ENCODE data around the gene TSSK3. TPM values are rescaled to one million over a fixed set of nuclear protein-coding genes. Genes with fewer than 3 reads are reported as not detected.

TSSK3 gene
- polyA plus RNA-seq, 1 donor (not counting 4 experiments of a cell fraction or from before 2014, with no cell fraction given): 0.14 TPM

DNA sequence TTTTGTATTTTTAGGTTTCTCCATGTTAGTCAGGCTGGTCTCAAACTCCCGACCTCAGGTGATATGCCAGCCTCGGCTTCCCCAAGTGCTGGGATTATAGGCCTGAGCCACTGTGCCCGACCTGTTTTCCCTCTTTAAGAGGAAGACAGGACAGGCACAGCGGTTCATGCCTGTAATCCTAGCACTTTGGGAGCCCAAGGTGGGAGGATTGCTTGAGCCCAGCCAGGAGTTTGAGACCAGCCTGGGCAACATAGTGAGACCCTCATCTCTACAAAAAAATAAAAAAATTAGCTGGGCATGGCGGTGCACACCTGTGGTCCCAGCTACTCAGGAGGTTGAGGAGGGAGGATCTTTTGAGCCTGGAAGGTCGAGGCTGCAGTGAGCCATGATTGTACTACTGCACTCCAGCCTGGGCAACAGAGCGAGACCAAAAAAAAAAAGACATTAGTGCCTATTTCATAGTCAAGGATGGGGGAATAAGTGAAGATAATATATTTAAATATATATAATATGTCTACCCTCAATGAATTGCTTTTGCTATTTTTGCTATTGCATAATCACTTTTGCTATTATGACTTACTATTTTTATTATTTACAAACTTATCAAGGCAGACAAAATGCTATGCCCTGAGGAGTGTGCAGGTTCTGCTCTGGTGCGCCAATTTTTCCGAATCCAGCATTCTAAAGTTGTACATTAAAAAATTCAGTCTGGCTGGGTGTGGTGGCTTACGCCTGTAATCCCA, 44.0 kb upstream of the TSSK3 start:
- no peak overlapping the region for H3K4me3 ChIP-seq (ENCODE audit: control insufficient read depth in 2 of 3, extremely low read depth in 1 of 3, insufficient read depth in 2 of 3, low read depth in 1 of 3, low read length in 3 of 3)
- peaks cover 9% of the 10 kb centered on the region for H3K79me2 ChIP-seq (ENCODE audit: control insufficient read depth, insufficient read depth, low read length)
- no peak overlapping the region for H3K27ac ChIP-seq (ENCODE audit: control insufficient read depth, insufficient read depth, low read length)
- no peaks in the 10 kb centered on the region for H3K4me1 ChIP-seq (ENCODE audit: control insufficient read depth, extremely low read depth, insufficient read depth, low read length)
- dilution Hi-C loops (cut with MboI; ENCODE audit: extremely low pct_ligation_motif_present, low sequenced_read_pairs): no loop called here
- H3K36me3 ChIP-seq (ENCODE audit: control insufficient read depth in 2 of 2, extremely low read depth in 1 of 2, insufficient read depth in 2 of 2, low read length in 2 of 2): peaks cover 8 to 9% of the 10 kb centered on the region in 2 experiments
- no peak overlapping the region for H3K9ac ChIP-seq (ENCODE audit: control insufficient read depth, extremely low read depth, insufficient read depth, low read length)
- H4K20me1 ChIP-seq (ENCODE audit: control insufficient read depth, extremely low read depth, insufficient read depth, low read length): no peaks in the 10 kb centered on the region
- no peaks in the 10 kb centered on the region for H3K9me3 ChIP-seq (ENCODE audit: control insufficient read depth, low read depth, low read length)
- no peak overlapping the region for H3K4me2 ChIP-seq (ENCODE audit: control insufficient read depth, extremely low read depth, insufficient read depth, low read depth, low read length)
- H3K27me3 ChIP-seq (ENCODE audit: control insufficient read depth, extremely low read depth, insufficient read depth, low read length): no peaks in the 10 kb centered on the region
- no peaks in the 10 kb centered on the region for H3K9me1 ChIP-seq (ENCODE audit: control insufficient read depth, extremely low read depth, insufficient read depth, low read length)
- no peak for TF ChIP-seq EZH2 (IDR thresholded peaks at IDR 0.05; ENCODE audit: low read length)
- DNase-seq (ENCODE audit: low read depth, low spot score) (no peak), FAIRE-seq (no peak)
- H2AFZ ChIP-seq (ENCODE audit: control insufficient read depth, low read length): no peak overlapping the region

GRCh38 chr1:32321712-32322291, 40.5 kb upstream of the TSSK3 start:
- FAIRE-seq (no peak), DNase-seq (ENCODE audit: low read depth, low spot score) (no peak)
- H3K36me3 ChIP-seq (ENCODE audit: control insufficient read depth in 2 of 2, extremely low read depth in 1 of 2, insufficient read depth in 2 of 2, low read length in 2 of 2): peaks cover 8 to 10% of the 10 kb centered on the region in 2 experiments
- no peaks in the 10 kb centered on the region for H3K9me1 ChIP-seq (ENCODE audit: control insufficient read depth, extremely low read depth, insufficient read depth, low read length)
- H3K27ac ChIP-seq (ENCODE audit: control insufficient read depth, insufficient read depth, low read length): no peak overlapping the region
- H3K79me2 ChIP-seq (ENCODE audit: control insufficient read depth, insufficient read depth, low read length): no peaks in the 10 kb centered on the region
- no peaks in the 10 kb centered on the region for H3K9me3 ChIP-seq (ENCODE audit: control insufficient read depth, low read depth, low read length)
- no peaks in the 10 kb centered on the region for H4K20me1 ChIP-seq (ENCODE audit: control insufficient read depth, extremely low read depth, insufficient read depth, low read length)
- H3K9ac ChIP-seq (ENCODE audit: control insufficient read depth, extremely low read depth, insufficient read depth, low read length): no peak overlapping the region
- dilution Hi-C loops (cut with MboI; ENCODE audit: extremely low pct_ligation_motif_present, low sequenced_read_pairs): no loop called here
- no peak overlapping the region for H2AFZ ChIP-seq (ENCODE audit: control insufficient read depth, low read length)
- H3K27me3 ChIP-seq (ENCODE audit: control insufficient read depth, extremely low read depth, insufficient read depth, low read length): no peaks in the 10 kb centered on the region
- no peaks in the 10 kb centered on the region for H3K4me1 ChIP-seq (ENCODE audit: control insufficient read depth, extremely low read depth, insufficient read depth, low read length)
- H3K4me3 ChIP-seq (ENCODE audit: control insufficient read depth in 2 of 3, extremely low read depth in 1 of 3, insufficient read depth in 2 of 3, low read depth in 1 of 3, low read length in 3 of 3): no peak overlapping the region
- no peak overlapping the region for H3K4me2 ChIP-seq (ENCODE audit: control insufficient read depth, extremely low read depth, insufficient read depth, low read depth, low read length)
- TF ChIP-seq EZH2 (IDR thresholded peaks at IDR 0.05; ENCODE audit: low read length): no peak
- no peak for TF ChIP-seq CTCF (optimal IDR thresholded peaks at IDR 0.05 in 1 of 3, IDR thresholded peaks at IDR 0.05 in 1 of 3, conservative IDR thresholded peaks at IDR 0.05 in 1 of 3; ENCODE audit: extremely low read depth in 1 of 3, insufficient read depth in 2 of 3, low read length in 3 of 3)

Data from keratinocyte (primary cell).